GM19043 (cell line): ENCODE measurements around the gene SLC39A7.

ENCODE experiments used
- ATAC-seq: cut with Tn5 transposase; IDR thresholded peaks from one replicate; pipeline ENCODE4 v1.9.1; 2021; ENCODE audit warnings: low read depth; ENCODE audit not compliant: unreplicated experiment

The SLC39A7 gene

GRCh38 chr6:33189625-33190448 is 10.8 kb upstream of the SLC39A7 start:
- no peak for ATAC-seq

DNA sequence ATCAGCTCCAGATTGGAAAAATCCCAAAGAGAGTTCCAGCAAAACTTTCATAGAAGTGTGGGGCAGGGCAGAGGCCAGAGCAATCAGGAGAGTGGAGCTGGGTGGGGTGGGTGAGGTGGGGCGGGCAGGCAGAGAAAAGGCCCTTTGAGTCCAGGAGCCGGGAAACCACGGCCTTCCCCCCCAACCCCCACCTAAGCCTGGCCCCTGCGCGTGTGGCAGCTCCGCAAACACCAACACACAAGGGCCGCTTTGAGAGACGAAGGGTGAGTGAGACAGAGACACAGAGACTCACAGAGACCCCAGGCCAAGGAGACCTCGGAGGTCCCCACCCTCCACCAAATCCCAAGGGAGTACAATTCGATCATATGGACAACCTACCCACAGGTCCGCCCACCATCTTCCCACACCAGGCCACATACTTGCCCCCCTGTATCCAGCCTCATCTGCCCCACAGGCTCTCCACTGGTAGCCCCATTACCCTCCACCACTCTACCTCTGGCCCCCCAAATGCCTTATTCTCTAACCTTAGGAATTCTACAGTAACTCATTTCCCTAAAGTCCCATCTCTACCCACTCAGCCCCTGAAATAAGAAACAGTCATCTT is 10.1 kb upstream of the SLC39A7 start:
- ATAC-seq: no peak

DNA sequence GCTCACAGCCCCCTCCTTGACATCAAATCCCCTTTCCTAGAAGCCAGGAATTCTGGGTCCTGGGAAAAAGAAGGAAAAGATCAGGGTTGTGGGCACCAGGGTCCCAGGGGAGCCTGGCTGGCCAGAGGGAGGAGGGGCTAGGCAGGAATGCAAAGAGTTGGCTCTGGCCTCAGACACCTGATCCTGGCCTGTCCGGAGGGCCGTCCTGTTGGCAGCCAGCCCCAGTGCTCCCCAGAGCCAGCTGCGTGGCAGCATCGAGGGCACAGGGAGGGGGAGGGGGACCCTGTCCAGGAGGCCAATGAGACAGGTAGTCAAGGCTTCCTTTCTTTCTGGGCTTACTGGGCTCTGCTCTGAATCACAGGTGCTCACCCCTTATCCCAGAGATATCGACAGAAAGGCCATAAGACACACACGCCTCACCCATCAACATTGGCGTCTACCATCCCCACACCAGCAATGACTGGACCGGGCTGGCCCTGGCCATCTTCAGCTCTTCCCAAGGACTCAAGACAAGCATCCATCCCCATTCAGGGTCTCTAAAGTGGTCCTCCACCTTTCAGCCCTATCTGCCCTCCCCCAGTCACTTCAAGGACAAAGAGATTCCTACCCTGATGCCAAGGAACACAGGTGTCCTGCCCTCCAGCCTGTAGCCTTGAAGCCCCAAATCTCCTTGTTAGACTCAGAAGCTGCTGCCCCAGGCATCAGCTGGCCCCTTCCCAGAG is 9.1 kb upstream of the SLC39A7 start:
- ATAC-seq: no peak

DNA sequence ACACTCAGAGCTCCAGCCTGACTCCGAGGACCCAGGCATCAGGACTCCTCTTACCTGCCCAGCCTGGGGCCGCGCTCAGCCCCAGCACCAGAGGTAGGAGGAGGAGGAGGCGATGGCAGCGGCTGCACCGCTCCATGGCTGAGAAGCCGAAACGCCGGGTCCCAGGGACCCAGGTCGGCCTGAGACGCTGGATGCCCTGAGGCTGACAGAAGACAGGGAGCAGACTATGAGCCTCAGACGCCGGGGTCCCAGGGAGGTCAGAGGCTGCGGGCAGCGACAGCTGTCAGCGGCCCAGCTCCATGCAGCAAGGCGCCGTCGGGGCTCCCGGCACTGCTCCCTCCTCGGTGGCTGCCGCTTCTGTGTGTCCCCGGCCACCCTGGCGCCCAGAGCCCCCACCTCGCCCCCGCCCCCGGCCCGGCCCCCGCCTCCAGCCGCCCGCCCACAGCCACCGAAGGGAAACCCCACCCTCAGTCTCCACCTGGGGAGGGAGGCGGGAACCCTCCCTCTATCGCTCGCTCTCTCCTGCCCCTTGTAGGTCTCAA is 8.5 kb upstream of the SLC39A7 start, which contains the start of gene COL11A2:
TSS of gene COL11A2 (minus strand) at position 363 of the 542 bp plus-strand sequence. CDS start at position 136, 227 bp downstream.
- no peak for ATAC-seq

DNA sequence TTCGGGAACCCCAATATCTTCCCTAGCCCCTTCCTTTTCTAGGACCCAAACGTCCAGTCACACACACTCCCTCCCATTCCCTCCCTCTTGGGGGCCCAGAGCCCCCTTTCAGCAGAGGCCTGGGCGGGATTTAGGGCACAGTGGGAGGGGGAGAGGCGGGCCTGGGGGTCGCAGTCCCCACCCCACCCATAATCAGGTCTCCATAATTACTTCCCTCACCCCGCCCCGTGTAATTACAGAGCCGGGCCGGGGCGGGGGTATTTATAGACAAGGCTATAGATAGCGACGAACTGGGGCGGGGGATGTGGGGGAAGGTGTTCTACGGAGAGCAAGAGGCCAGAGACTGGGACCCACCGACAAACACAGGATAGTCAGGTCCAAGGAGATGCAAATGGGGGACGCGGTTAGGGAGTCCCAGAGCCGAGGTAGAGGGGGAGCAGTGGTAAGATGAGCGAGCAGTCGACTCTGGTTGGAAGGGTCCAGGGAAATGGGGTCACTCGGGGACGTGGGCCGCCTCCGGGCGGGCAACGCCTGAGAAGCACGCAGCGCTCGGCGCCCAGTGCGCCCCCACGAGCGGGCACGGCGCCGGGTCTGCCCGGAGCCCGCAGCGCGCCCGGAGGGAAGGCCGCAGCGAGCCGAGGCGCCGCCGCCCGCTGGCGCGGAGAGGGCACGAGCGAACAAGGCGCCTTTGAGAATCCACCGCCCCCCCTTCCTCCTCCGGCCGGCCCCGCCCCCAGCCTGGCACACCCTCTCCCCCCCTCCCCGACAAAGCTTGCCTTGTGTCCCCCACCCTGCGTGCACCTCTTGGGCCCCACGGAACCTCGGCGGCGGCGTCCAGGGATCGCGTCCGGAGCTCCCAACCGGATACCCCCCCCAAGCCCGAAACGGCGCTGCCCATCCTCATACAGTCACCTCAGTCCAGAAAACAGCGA is 7.7 kb upstream of the SLC39A7 start:
- no peak for ATAC-seq

GRCh38 chr6:33193619-33194018 is 7.0 kb upstream of the SLC39A7 start:
- no peak for ATAC-seq

DNA sequence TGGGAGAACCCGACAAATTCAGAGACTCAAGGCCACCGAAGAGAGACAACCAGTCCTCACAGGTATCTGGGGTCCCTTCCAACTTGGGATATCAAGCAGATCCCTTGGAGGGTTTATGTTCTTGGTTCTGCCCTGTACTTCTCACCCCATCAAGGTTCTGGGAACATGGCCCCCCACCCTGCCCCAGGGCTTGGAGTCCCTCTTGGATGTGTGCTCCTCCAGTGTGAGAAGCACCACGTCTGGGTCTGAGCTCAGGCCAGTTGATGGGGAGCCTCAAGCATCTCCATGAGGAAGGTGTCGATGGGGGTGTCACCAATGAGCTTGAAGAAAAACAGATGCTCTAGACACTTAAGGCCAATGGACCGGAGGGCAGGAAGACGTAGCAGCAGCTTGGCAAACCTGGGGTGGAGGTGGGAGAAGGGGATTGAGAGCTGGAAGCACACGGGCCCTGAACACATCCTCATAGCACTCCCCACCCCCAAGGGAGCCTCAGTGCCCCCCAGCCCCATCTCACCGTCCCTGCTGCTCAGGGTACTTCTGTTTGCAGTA is 6.2 kb upstream of the SLC39A7 start:
- ATAC-seq: no peak

DNA sequence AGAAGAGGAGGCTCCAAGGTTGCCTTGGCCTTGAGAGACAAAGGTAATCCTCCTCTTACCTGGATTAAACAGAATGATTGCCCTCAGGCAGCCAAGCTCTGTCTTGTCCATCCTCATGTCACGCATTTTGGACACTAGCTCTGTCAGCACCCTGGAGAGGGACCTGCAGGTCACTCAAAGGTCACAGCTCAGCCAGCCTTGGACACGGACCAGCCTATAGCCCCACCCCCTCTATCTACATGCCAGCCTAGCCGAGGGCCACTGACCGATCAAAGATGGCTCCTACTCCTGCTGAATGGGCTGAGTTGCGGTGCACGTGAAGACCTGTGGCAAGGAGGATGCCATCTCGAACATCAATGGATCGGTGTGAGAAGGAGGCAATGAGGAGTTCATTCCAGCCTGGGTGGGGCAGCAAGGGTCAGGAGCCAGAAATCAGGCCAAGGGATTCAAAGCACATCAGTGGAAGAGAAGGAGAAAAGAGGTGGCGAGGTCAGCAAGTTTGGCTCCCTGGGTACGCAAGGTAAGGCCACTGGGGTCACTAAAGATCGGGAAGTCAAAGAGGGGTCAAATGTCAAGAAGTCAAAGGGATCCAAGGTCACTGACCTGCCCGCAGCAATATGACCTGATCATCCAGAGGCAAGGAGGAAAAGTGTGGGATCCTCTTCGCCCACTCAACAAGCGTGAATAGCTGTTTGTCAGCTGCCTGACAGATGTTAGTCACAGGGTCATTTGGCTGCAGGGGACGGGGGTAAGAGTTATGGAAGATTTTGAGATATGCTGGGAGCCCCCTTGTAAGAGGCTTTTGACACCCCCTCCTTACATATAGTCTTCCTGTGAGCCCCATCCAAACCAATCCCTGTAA is 5.1 kb upstream of the SLC39A7 start:
- no peak for ATAC-seq

GRCh38 chr6:33197431-33198048 is 3.1 kb upstream of the SLC39A7 start:
- ATAC-seq: no peak

DNA sequence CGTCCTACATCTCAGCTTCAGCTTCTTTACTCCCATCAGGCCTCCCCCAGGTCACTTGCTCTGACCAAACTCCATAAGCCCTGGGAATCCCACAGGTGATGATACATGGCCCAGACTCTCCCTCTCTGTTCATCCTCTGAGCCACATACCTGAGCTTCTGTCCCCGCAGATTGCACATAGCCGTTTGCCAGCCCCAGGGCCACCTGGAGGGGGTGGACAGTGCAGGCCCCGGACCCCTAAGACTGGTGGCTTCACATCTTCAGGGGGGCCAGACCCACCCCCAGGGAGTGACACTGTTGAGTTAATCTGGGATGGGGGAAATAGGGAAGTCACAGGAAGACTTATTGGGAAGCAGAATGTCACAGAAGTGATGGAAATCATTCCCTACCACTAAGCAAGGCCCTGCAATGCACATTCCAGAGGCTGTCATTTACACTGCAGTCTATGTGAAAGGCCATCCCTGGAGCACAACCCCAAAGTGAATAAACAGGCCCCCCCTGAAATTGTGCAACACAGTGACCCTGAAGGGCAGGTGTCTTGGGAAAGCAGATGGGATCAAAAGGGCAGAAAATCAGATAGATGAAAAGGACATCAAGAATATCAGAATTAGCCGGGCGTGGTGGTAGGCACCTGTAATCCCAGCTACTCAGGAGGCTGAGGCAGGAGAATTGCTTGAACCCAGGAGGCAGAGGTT is 2.4 kb upstream of the SLC39A7 start:
- ATAC-seq: no peak

DNA sequence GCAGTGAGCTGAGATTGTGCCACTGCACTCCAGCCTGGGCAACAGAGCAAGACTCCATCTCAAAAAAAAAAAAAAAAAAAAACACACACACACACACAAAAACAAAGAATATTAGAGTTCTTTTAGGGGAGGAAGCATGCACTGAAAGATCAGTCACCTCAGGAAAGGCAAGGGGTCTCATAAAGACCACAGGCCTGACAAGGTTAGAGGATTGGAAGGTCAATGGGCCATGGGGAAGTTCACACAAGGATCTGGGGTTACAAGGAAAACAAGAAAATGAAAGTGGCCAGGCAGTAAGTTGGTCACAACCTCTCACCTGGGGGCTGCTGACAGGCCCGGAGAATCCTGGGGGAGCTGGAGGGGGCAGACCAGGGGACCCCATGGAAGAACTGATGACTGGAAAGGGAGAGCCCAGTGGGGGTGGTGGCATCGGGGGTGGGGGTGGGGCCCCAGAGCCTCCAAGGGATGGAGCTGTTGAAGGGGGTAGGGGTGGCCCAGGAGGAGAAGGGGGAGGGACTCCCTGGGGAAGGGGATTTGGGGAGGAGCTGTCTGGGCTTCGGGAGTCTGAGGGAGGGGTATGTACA is 1.7 kb upstream of the SLC39A7 start:
- no peak for ATAC-seq

GRCh38 chr6:33199687-33200218 is 914 bp upstream of the SLC39A7 start:
- peak; percentile 9 for ATAC-seq

GRCh38 chr6:33201147-33201545 is 479 bp downstream of the SLC39A7 start:
- no peak for ATAC-seq

DNA sequence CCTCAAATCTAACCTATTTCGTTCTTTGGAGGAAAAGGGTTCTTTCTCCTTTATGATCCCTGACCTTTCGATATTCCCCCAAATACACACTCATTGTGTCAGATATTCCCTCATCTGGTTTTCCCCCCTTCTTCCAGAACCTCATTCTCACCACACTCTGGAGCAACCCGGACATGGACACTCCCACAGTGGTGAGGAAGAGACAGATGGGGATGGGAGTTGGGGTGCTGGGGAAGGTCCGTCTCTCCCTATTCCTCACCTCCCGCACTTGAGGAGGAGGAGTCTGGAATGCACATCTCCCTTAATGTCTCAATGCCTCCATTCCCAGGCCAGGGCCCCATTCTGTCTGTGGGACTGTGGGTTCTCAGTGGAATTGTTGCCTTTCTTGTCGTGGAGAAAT is 1.3 kb downstream of the SLC39A7 start:
- no peak for ATAC-seq

DNA sequence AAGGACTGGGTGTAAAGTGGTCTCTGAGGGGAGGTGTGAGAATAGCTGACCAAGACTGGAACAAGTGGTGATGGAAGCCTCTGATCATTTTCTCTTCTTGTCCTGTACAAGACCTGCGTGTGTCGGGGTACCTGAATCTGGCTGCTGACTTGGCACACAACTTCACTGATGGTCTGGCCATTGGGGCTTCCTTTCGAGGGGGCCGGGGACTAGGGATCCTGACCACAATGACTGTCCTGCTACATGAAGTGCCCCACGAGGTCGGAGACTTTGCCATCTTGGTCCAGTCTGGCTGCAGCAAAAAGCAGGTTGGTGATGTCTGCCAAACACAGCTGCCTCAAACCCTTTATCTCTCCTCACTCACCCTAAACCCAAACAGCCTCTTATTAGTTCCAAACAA is 2.1 kb downstream of the SLC39A7 start:
- no peak for ATAC-seq

- ATAC-seq: no peak
Observed at GRCh38 chr6:33203443-33204164, 2.9 kb downstream of the SLC39A7 start.

GRCh38 chr6:33204165-33204414 is 3.4 kb downstream of the SLC39A7 start:
- ATAC-seq: no peak
